Lung (tissue), 12 donors: ENCODE results near the gene CENPS. TPM values are rescaled to one million over a fixed set of nuclear protein-coding genes. Genes with fewer than 3 reads are reported as not detected.
A peak's percentile ranks its signal among the peaks of the same experiment; 100 is the strongest.
"Not testable (repeated sequence)": the region's sequence is repeated elsewhere in the genome, so short reads cannot be mapped to it uniquely, and the experiment has no call there.

Source experiments
- ATAC-seq: fragments of 200-7000 bp; cut with Tn5 transposase; one replicate; pipeline ENCODE4 v1.9.1; 2020; ENCODE audit warnings: moderate number of reproducible peaks; ENCODE audit not compliant: insufficient read depth, low FRiP score
- DNase-seq, 3 donors: peaks; one replicate each; pipeline ENCODE4 v3.0.0-alpha.2; 2013 to 2017
- H3K27ac ChIP-seq, 2 donors: one replicate each; pipeline ENCODE4 v1.5.1; 2013; ENCODE audit warnings: mild to moderate bottlenecking in 2 of 2, moderate library complexity in 2 of 2, control low read depth in 1 of 2, inconsistent platforms in 1 of 2, low read depth in 1 of 2, low read length in 1 of 2
- H3K27me3 ChIP-seq, 3 donors: one replicate each; pipeline ENCODE4 v1.5.1; 2013; ENCODE audit warnings: low read length in 2 of 3; ENCODE audit not compliant: control insufficient read depth in 3 of 3, insufficient read depth in 3 of 3
- H3K36me3 ChIP-seq, 4 donors: one replicate each; pipeline ENCODE4 v1.5.1; 2013; ENCODE audit warnings: low read length in 4 of 4, mild to moderate bottlenecking in 1 of 4, moderate library complexity in 1 of 4; ENCODE audit not compliant: control insufficient read depth in 4 of 4, insufficient read depth in 4 of 4
- H3K4me1 ChIP-seq, 5 donors: one replicate each; pipeline ENCODE4 v1.5.1; 2013; ENCODE audit warnings: low read length in 5 of 5, mild to moderate bottlenecking in 2 of 5, moderate library complexity in 1 of 5; ENCODE audit not compliant: control insufficient read depth in 5 of 5, insufficient read depth in 5 of 5
- H3K4me3 ChIP-seq: one replicate; pipeline ENCODE4 v1.5.1; 2013; ENCODE audit warnings: mild to moderate bottlenecking, control low read depth, moderate library complexity
- H3K9ac ChIP-seq, 2 donors: one replicate each; pipeline ENCODE4 v1.5.1; 2013; ENCODE audit warnings: low read length in 2 of 2, control low read depth in 1 of 2; ENCODE audit not compliant: insufficient read depth in 1 of 2
- H3K9me3 ChIP-seq, 4 donors: one replicate each; pipeline ENCODE4 v1.5.1; 2013; ENCODE audit warnings: low read length in 3 of 4, mild to moderate bottlenecking in 1 of 4, moderate library complexity in 1 of 4; ENCODE audit not compliant: control insufficient read depth in 4 of 4, insufficient read depth in 3 of 4
- CTCF ChIP-seq: IDR thresholded peaks from 2 replicates; pipeline ENCODE4 v1.5.1; 2012; ENCODE audit warnings: mild to moderate bottlenecking; ENCODE audit errors: control extremely low read depth, extremely low read depth
- WGBS, 2 donors: extraction: QIAGEN DNeasy Blood & Tissue Kit; methylation state at CpG; one replicate each; pipeline ENCODE4 v1.1.7; 2013; 5-methylcytosine and 5-hydroxymethylcytosine counted together
- polyA plus RNA-seq, 2 donors: library from polyadenylated mRNA; stranded (reverse); fragments of 200-250 nt; gene quantifications; one replicate each; pipeline ENCODE4 v1.2.1, GENCODE V29; 2013
- total RNA-seq, 2 donors: library from RNA; depleted of rRNA in 1 of 2; stranded (reverse); fragments of >200 nt in 1 of 2; gene quantifications; one replicate each; pipeline ENCODE4 v1.2.1, GENCODE V29; 2014 to 2021
- donor health status: control.
- donor health status: control.
- donor health status: Bipolar disorder and iron deficiency.
- donor health status: healthy.
- donor health status: DM: yes; HTN: yes; CAD: no.

CENPS gene
- total and polyA plus RNA-seq, 4 donors, result 12.5 to 21.0 (median 17.5) TPM

- no peak overlapping the region for H3K9ac ChIP-seq
- no peak overlapping the region for H3K4me3 ChIP-seq
- DNase-seq, result no peak
- TF ChIP-seq CTCF, result no peak
- H3K36me3 ChIP-seq, result peaks cover 6 to 30% (median 15%) of the 10 kb centered on the region in 4 donors
- ATAC-seq, result no peak
- WGBS, 2 donors, result 97% methylated on average over 5 of the region's 5 CpGs
- H3K4me1 ChIP-seq, result peaks cover 0 to 8% (median 0%) of the 10 kb centered on the region in 5 donors
- H3K27me3 ChIP-seq, result no peaks in the 10 kb centered on the region
- no peak overlapping the region for H3K27ac ChIP-seq
- H3K9me3 ChIP-seq, result no peaks in the 10 kb centered on the region
Measured at GRCh38 chr1:10421637-10422036, 8.6 kb upstream of the CENPS start.

DNA sequence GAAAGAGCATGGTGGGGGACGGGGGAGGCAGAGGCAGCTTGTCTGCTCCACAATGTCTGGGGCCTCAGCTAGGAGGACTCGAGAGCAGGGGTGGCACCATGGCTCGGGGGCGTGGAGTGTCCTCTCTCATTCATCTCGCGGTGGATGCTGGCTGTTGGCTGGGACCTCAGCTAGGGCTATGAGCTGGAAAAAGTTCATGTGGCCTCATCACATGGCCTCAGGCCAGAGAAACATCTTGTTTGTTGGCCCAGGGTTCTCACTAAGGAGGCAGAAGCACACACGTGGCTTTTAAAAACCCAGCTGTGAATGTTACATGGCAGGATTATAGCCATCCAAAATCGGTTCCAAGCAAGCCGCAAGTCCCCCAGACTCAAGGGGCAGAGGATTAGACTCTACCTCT is 6.2 kb upstream of the CENPS start:
- Histone ChIP-seq H3K36me3 (peaks cover 0 to 19% (median 9%) of the 10 kb centered on the region in 4 donors), H3K4me3 (no peak overlapping the region), H3K9me3 (no peaks in the 10 kb centered on the region), H3K4me1 (peaks cover 0 to 8% (median 0%) of the 10 kb centered on the region in 5 donors), H3K9ac (no peak overlapping the region), H3K27ac (no peak overlapping the region), H3K27me3 (no peaks in the 10 kb centered on the region)
- ATAC-seq (no peak), DNase-seq (peak; percentile 78 to 85 (median 78))
- WGBS, 2 donors, result 66 to 86% methylated on average over 9 of the region's 9 CpGs
- TF ChIP-seq CTCF, result no peak

DNA sequence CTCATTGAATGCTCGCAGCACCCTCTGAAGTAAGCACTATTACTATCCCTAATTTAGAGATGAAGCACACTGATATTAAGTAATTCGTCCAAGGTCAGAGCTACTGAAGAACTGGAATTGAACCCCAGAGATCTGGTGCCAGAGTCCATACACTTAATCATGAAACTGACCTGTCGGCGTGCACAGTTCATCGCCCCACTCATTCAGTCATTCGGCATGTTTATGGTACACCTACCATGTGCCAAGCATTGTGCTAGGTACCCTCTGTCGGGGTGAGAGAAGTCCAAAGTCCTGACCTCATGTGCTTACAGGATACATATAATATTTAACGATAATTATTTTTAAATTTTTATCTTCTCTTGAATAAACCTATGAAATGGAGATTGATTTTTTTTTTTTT is 5.6 kb upstream of the CENPS start:
- H3K27me3 ChIP-seq, result no peaks in the 10 kb centered on the region
- 91 to 93% methylated on average over 8 of the region's 8 CpGs for WGBS, 2 donors
- ATAC-seq (no peak), DNase-seq (no peak)
- H3K4me3 ChIP-seq, result no peak overlapping the region
- peaks cover 0 to 8% (median 0%) of the 10 kb centered on the region in 5 donors for H3K4me1 ChIP-seq
- H3K27ac ChIP-seq, result no peak overlapping the region
- H3K9me3 ChIP-seq, result no peaks in the 10 kb centered on the region
- no peak overlapping the region for H3K9ac ChIP-seq
- peaks cover 0 to 14% (median 6%) of the 10 kb centered on the region in 4 donors for H3K36me3 ChIP-seq
- no peak for TF ChIP-seq CTCF

DNA sequence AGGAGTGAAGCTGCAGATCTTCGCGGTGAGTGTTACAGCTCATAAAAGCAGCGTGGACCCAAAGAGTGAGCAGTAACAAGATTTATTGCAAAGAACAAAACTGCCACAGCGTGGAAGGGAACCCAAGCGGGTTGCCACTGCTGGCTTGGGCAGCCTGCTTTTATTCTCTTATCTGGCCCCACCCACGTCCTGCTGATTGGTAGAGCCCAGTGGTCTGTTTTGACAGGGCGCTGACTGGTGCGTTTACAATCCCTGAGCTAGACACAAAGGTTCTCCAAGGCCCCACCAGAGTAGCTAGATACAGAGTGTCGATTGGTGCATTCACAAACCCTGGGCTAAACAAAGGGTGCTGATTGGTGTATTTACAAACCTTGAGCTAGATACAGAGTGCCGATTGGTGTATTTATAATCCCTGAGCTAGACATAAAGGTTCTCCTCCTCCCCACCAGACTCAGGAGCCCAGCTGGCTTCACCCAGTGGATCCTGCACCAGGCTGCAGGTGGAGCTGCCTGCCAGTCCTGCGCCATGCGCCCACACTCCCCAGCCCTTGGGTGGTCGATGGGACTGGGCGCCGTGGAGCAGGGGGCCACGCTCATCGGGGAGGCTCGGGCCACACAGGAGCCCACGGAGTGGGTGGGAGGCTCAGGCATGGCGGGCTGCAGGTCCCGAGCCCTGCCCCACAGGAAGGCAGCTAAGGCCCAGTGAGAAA is 4.3 kb upstream of the CENPS start:
- WGBS, 2 donors, result 87 to 90% methylated on average over 21 of the region's 21 CpGs

DNA sequence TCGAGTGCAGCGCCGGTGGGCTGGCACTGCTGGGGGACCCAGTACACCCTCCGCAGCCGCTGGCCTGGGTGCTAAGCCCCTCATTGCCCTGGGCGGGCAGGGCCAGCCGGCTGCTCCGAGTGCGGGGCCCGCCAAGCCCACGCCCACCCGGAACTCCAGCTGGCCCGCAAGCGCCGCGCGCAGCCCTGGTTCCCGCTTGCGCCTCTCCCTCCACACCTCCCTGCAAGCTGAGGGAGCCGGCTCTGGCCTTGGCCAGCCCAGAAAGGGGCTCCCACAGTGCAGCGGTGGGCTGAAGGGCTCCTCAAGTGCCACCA is 3.7 kb upstream of the CENPS start:
- WGBS, 2 donors, result 94 to 96% methylated on average over 15 to 21 of the region's 21 CpGs
- peaks cover 0 to 20% (median 4%) of the 10 kb centered on the region in 5 donors for H3K4me1 ChIP-seq
- not testable (repeated sequence) for DNase-seq

More for the DNA sequence above, 4.3 kb upstream of the CENPS start:
- H3K9me3 ChIP-seq, DNase-seq, H3K9ac ChIP-seq, H3K4me3 ChIP-seq, ATAC-seq, H3K27ac ChIP-seq, H3K27me3 ChIP-seq, H3K36me3 ChIP-seq: not testable (repeated sequence)
- peaks cover 0 to 15% (median 4%) of the 10 kb centered on the region in 5 donors for H3K4me1 ChIP-seq

More for the DNA sequence above, 3.7 kb upstream of the CENPS start:
- H3K4me3 ChIP-seq, H3K9ac ChIP-seq, H3K36me3 ChIP-seq, H3K27ac ChIP-seq, H3K9me3 ChIP-seq, ATAC-seq, H3K27me3 ChIP-seq: not testable (repeated sequence)
